Neural progenitor cell (in vitro differentiated cells): ENCODE results near the gene RFXAP. TPM values are rescaled to one million over a fixed set of nuclear protein-coding genes. Genes with fewer than 3 reads are reported as not detected.

Source experiments
- DNase-seq: peaks from one replicate; pipeline ENCODE4 v3.0.0-alpha.2; 2016; ENCODE audit warnings: low spot score
- H2AFZ ChIP-seq: fragments of 200-600 bp; sonication (generic); replicated peaks from 2 replicates; pipeline ENCODE4 v1.6.1; 2016; ENCODE audit warnings: antibody characterized with exemption
- H3F3A ChIP-seq: fragments of 200-600 bp; sonication (generic); 2 replicates; pipeline ENCODE4 v1.6.1; 2016; ENCODE audit warnings: antibody characterized with exemption, low read depth
- H3K27ac ChIP-seq: fragments of 200-600 bp; sonication (generic); 2 replicates; pipeline ENCODE4 v1.5.1; 2016; ENCODE audit warnings: mild to moderate bottlenecking
- H3K27me3 ChIP-seq: fragments of 200-600 bp; sonication (generic); 2 replicates; pipeline ENCODE4 v1.6.1; 2016; ENCODE audit warnings: mild to moderate bottlenecking, moderate library complexity
- H3K36me3 ChIP-seq: fragments of 200-600 bp; sonication (generic); 2 replicates; pipeline ENCODE4 v1.5.1; 2016
- H3K4me1 ChIP-seq: fragments of 200-600 bp; sonication (generic); 2 replicates; pipeline ENCODE4 v1.6.1; 2016; ENCODE audit warnings: mixed run types
- H3K4me2 ChIP-seq: fragments of 200-600 bp; sonication (generic); 2 replicates; pipeline ENCODE4 v1.6.1; 2016
- H3K4me3 ChIP-seq: fragments of 200-600 bp; sonication (generic); 2 replicates; pipeline ENCODE4 v1.5.1; 2016
- H3K79me2 ChIP-seq: fragments of 200-600 bp; sonication (generic); 2 replicates; pipeline ENCODE4 v1.6.1; 2016; ENCODE audit warnings: low read depth
- H3K9ac ChIP-seq: fragments of 200-600 bp; sonication (generic); 2 replicates; pipeline ENCODE4 v1.6.1; 2016
- H3K9me3 ChIP-seq: fragments of 200-600 bp; sonication (generic); 2 replicates; pipeline ENCODE4 v1.5.1; 2016; ENCODE audit warnings: low read depth
- H4K20me1 ChIP-seq: fragments of 200-600 bp; sonication (generic); 2 replicates; pipeline ENCODE4 v1.6.1; 2016; ENCODE audit warnings: low read depth
- H3K27ac Mint-ChIP-seq: 3 replicates; pipeline ENCODE4 v1.8.0; 2021; ENCODE audit warnings: mixed read lengths
- H3K27me3 Mint-ChIP-seq: 2 replicates; pipeline ENCODE4 v1.8.0; 2022; ENCODE audit warnings: low read depth, mild to moderate bottlenecking, inconsistent platforms, moderate library complexity, mixed read lengths; ENCODE audit not compliant: insufficient read depth
- H3K36me3 Mint-ChIP-seq: 3 replicates; pipeline ENCODE4 v1.8.0; 2021; ENCODE audit warnings: mixed read lengths
- H3K4me1 Mint-ChIP-seq: 3 replicates; pipeline ENCODE4 v1.8.0; 2021; ENCODE audit warnings: mixed read lengths
- H3K4me3 Mint-ChIP-seq: 3 replicates; pipeline ENCODE4 v1.8.0; 2021; ENCODE audit warnings: mild to moderate bottlenecking, moderate library complexity, mixed read lengths
- H3K9me3 Mint-ChIP-seq: 3 replicates; pipeline ENCODE4 v1.8.0; 2020; ENCODE audit warnings: mixed read lengths
- CTCF ChIP-seq: fragments of 200-600 bp; sonication (generic); IDR thresholded peaks from 2 replicates; pipeline ENCODE4 v1.5.1; 2017; ENCODE audit warnings: antibody characterized with exemption, mild to moderate bottlenecking
- EZH2 ChIP-seq: fragments of 200-600 bp; sonication (generic); IDR thresholded peaks from 2 replicates; pipeline ENCODE4 v1.6.1; 2017; ENCODE audit warnings: antibody characterized with exemption, mild to moderate bottlenecking, moderate library complexity
- EZH2phosphoT487 ChIP-seq: fragments of 200-600 bp; sonication (generic); IDR thresholded peaks from 2 replicates; pipeline ENCODE4 v1.6.1; 2017; ENCODE audit warnings: antibody characterized with exemption
- total RNA-seq: library from RNA; depleted of rRNA; stranded (reverse); fragments of >200 nt; gene quantifications from 2 replicates; pipeline ENCODE4 v1.2.3, GENCODE V29; 2015; ENCODE audit warnings: low replicate concordance

Gene RFXAP
- total RNA-seq, 1 donor from 2014 or later: 10.4 TPM

- peak; percentile 41 for DNase-seq
- Mint-ChIP-seq H3K27ac (no peak overlapping the region), H3K27me3 (peaks cover 2% of the 10 kb centered on the region), H3K4me1 (no peaks in the 10 kb centered on the region), H3K9me3 (no peaks in the 10 kb centered on the region), H3K4me3 (no peak overlapping the region), H3K36me3 (peaks cover 11% of the 10 kb centered on the region)
- Histone ChIP-seq H3F3A (no peaks in the 10 kb centered on the region), H3K27me3 (no peaks in the 10 kb centered on the region), H3K36me3 (no peaks in the 10 kb centered on the region), H3K27ac (no peak overlapping the region), H2AFZ (no peak overlapping the region), H3K4me1 (no peaks in the 10 kb centered on the region), H3K9ac (no peak overlapping the region), H4K20me1 (no peaks in the 10 kb centered on the region), H3K4me3 (no peak overlapping the region), H3K4me2 (no peak overlapping the region), H3K79me2 (no peaks in the 10 kb centered on the region), H3K9me3 (no peaks in the 10 kb centered on the region)
- TF ChIP-seq EZH2phosphoT487 (no peak), CTCF (peak; percentile 62)
Observed at GRCh38 chr13:36850790-36851438, 31.9 kb downstream of the RFXAP start.

- Histone ChIP-seq H4K20me1 (no peaks in the 10 kb centered on the region), H3F3A (no peaks in the 10 kb centered on the region), H3K79me2 (no peaks in the 10 kb centered on the region), H3K9me3 (no peaks in the 10 kb centered on the region), H3K9ac (no peak overlapping the region), H2AFZ (no peak overlapping the region), H3K36me3 (no peaks in the 10 kb centered on the region), H3K27me3 (no peaks in the 10 kb centered on the region), H3K27ac (no peak overlapping the region), H3K4me3 (no peak overlapping the region), H3K4me2 (no peak overlapping the region), H3K4me1 (no peaks in the 10 kb centered on the region)
- Mint-ChIP-seq H3K4me1 (no peaks in the 10 kb centered on the region), H3K4me3 (no peak overlapping the region), H3K27me3 (peaks cover 2% of the 10 kb centered on the region), H3K9me3 (no peaks in the 10 kb centered on the region), H3K27ac (no peak overlapping the region), H3K36me3 (peaks cover 5% of the 10 kb centered on the region)
- no peak for DNase-seq
- TF ChIP-seq EZH2: no peak
- TF ChIP-seq CTCF: no peak
- TF ChIP-seq EZH2phosphoT487: no peak
Observed at GRCh38 chr13:36857253-36857652, 38.2 kb downstream of the RFXAP start.

- DNase-seq: peak; percentile 73
- Mint-ChIP-seq H3K9me3 (no peaks in the 10 kb centered on the region), H3K36me3 (peaks cover 3% of the 10 kb centered on the region), H3K4me1 (no peaks in the 10 kb centered on the region), H3K27ac (no peak overlapping the region), H3K4me3 (no peak overlapping the region), H3K27me3 (peaks cover 2% of the 10 kb centered on the region)
- no peak for TF ChIP-seq EZH2
- TF ChIP-seq CTCF: peak; percentile 59
- Histone ChIP-seq H3F3A (no peaks in the 10 kb centered on the region), H3K4me2 (no peak overlapping the region), H2AFZ (no peak overlapping the region), H3K4me3 (no peak overlapping the region), H3K9ac (no peak overlapping the region), H3K79me2 (no peaks in the 10 kb centered on the region), H3K27ac (no peak overlapping the region), H4K20me1 (no peaks in the 10 kb centered on the region), H3K4me1 (no peaks in the 10 kb centered on the region), H3K36me3 (no peaks in the 10 kb centered on the region), H3K9me3 (no peaks in the 10 kb centered on the region), H3K27me3 (no peaks in the 10 kb centered on the region)
Observed at GRCh38 chr13:36858290-36858689, 39.3 kb downstream of the RFXAP start.
